Skin epidermis (tissue), 12 donors: Measurements from ENCODE around the gene NUDT3.

Source experiments
- H3K27ac ChIP-seq, 21 experiments: fragments of 200-600 bp; sonication (generic) in 11 of 21; one replicate each; pipeline ENCODE4 v1.5.0; 2020; ENCODE audit warnings: mild to moderate bottlenecking in 3 of 21, inconsistent platforms in 2 of 21, moderate library complexity in 2 of 21
- H3K4me3 ChIP-seq, 7 experiments: fragments of 200-600 bp; sonication (generic) in 2 of 7; one replicate each; pipeline ENCODE4 v1.5.0; 2020; ENCODE audit warnings: inconsistent platforms in 2 of 7, mild to moderate bottlenecking in 2 of 7, moderate library complexity in 1 of 7

The NUDT3 gene

GRCh38 chr6:34350934-34351217, 41.6 kb downstream of the NUDT3 start:
- Histone ChIP-seq H3K4me3 (no peak overlapping the region), H3K27ac (no peak overlapping the region)

DNA sequence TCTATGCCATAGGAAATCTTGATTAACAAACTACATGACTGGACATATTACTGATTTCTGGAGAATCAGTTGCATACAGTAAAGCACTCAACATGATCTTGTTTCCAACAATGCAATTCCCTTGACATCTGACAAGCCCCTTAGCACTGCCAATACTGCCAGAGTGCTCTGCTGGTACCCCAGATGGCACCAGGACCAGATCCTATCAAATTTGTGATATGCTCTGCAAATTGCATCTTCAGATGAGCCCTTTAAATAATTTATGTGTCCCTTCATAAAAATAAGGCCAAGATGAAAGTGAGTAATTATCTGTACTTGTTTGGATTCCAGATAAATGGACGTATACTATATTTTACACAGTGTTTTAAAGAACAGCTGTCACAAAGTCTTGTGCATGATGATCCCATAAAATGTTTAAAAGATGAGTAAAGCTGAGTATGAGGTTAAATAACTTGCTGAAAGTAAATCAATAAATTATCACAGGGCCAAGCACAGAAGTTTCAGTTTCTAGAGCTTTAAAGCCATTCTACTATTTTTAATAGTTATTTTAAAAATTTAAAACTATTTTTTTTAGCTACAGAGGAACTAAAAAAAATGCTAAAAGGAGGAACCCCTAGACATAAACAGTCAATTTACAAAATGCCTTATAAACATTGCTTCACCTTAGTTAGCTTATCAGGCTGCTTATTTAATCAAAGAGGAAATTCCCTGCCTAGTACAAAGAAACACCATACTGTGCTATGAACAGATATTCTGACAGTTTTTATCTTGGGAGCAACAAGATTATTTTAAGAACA, 42.1 kb downstream of the NUDT3 start:
- Histone ChIP-seq H3K4me3 (no peak overlapping the region), H3K27ac (no peak overlapping the region)

- Histone ChIP-seq H3K27ac (no peak overlapping the region), H3K4me3 (no peak overlapping the region)
These were observed 43.3 kb downstream of the NUDT3 start for GRCh38 chr6:34349211-34349610.

DNA sequence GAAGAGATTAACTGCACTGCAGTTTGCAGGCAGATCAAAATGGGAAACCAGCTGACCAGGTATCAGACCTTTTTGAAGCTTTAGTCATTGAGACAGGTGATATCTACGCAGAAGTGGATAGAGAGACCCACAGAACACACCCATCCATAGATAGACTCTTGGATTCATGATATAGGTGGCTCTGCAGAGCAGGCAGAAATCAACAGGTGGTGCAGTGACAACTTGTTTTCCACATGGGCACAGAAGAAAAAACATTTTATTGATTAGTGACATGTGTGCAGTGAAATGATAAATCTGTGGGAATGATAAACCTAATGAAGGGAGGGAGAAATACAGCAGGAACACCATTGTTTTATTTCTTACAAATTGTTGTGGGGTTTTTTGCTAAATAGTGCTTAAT, 45.2 kb downstream of the NUDT3 start:
- H3K27ac ChIP-seq = no peak overlapping the region
- no peak overlapping the region for H3K4me3 ChIP-seq

GRCh38 chr6:34346175-34347119, 46.0 kb downstream of the NUDT3 start:
- H3K4me3 ChIP-seq = no peak overlapping the region
- H3K27ac ChIP-seq = no peak overlapping the region

- no peak overlapping the region for H3K27ac ChIP-seq
- no peak overlapping the region for H3K4me3 ChIP-seq
These were observed 48.7 kb downstream of the NUDT3 start for GRCh38 chr6:34343806-34344205.

DNA sequence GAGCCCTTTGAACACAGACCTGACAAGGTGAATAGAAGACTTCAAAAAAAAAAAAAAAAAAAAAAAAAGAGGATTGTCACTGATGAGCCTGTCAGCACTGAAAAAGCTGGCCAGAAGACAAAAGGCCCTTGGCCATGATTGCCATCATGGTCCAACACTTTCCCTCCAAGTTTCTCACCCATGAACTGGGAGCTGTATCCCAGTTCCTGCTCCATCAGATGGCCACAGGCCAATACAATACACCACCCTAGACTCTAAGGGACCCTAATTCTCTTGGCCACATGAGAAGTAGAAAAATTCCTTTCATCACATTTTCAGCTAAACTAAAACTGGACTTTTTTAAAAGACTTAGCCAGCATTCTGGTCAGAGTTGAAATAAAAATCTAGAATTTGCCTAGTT, 50.2 kb downstream of the NUDT3 start:
- Histone ChIP-seq H3K27ac (no peak overlapping the region), H3K4me3 (no peak overlapping the region)

DNA sequence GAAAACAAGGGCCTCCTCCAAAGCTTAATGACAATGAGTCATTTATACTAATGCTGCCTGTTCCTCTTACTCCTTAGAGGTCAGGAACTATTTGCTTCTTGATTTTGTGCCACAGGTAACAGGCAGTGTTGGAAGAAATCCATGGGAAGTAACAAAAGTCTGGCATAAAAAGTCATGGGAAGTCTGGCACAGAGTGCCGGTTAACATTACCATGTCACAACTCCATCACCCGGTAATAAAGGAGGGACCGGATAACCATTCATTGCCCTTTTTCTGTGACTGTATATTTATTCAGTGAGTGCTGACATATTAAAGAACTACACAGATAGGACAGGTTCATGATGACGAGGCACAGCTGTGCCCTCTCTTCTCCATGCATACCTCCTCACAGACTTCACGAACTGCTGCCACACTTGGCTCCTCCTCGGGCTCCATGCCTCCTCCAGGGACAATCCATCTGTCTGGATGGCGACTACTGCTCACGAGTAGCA, 50.9 kb downstream of the NUDT3 start:
- peak overlapping the region in 1 of 21 experiments; percentile 49 for H3K27ac ChIP-seq
- no peak overlapping the region for H3K4me3 ChIP-seq

DNA sequence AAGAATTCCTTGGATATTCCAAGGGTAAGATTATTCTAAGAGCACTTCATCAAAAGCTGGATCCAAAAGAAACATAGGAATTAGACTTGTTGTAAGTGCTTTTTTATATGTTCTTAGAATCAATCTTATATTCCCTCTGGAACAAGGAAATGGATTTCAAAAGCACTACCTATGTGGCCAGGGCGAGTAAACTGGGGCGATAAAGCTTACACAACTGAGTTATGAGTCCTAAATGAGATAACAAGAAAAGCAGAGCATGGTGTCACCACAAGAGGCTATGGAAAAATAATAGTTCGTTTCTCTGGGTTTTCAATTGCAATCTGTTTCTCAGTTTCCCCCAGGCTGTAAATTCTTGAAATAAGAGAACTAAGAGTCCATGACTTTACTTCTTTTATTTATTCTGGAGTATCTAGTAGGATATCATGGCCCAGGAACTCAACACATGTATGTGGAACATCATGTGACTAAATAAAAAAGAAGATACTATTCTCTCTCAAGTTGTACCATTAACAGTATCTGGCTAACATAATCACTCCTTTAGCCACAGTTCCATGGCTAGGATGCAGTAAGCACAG, 51.5 kb downstream of the NUDT3 start:
- H3K4me3 ChIP-seq = no peak overlapping the region
- peak overlapping the region in 2 of 21 experiments; percentile 19 to 49 for H3K27ac ChIP-seq

GRCh38 chr6:34340394-34340793, 52.1 kb downstream of the NUDT3 start:
- Histone ChIP-seq H3K4me3 (no peak overlapping the region), H3K27ac (peak overlapping the region in 1 of 21 experiments; percentile 49)

GRCh38 chr6:34339971-34340370, 52.5 kb downstream of the NUDT3 start:
- H3K27ac ChIP-seq = no peak overlapping the region

DNA sequence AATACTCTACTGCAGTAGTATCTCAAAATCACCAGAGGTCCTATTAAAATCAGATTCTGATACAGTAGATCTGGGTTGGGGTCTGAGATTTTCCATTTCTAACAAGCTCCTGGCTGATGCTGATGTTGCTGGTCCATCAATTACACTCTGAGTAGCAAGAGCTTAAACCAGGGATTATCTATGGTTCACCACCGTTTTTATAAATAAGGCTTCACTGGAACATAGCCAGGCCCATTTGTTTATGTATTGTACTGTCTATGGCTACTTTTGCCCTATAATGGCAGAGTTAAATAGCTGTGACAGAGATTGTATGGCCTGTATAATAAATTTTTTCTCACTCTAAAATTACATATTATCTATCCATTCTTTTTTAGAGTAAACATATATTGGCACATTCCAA, 53.0 kb downstream of the NUDT3 start:
- Histone ChIP-seq H3K4me3 (no peak overlapping the region), H3K27ac (no peak overlapping the region)

More at GRCh38 chr6:34339971-34340370, 52.5 kb downstream of the NUDT3 start:
- no peak overlapping the region for H3K4me3 ChIP-seq

GRCh38 chr6:34338811-34339210, 53.7 kb downstream of the NUDT3 start:
- Histone ChIP-seq H3K4me3 (no peak overlapping the region), H3K27ac (peak overlapping the region in 2 of 21 experiments; percentile 5 to 41)

DNA sequence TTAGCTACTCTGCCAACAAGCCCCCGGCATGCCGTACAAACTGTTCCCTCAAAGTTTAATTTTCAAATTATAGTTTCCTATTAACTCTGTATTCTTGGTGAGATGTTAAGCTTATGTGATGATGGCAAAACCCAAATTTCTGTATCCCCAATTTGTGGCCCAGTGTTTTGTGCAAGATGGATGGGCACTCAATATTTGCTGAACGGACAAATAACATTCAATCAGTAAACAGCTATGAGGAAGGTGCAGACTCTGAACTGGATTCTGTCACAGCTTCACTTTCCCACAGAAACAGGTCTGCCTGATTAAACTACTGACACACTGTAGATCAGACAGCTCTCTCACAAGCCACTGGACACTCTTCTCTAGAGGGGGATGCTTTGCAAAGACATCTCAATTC, 54.1 kb downstream of the NUDT3 start:
- Histone ChIP-seq H3K27ac (peak overlapping the region in 2 of 21 experiments; percentile 11 to 41), H3K4me3 (no peak overlapping the region)

- Histone ChIP-seq H3K4me3 (no peak overlapping the region), H3K27ac (no peak overlapping the region)
These were observed 57.6 kb downstream of the NUDT3 start for GRCh38 chr6:34334796-34335416.

DNA sequence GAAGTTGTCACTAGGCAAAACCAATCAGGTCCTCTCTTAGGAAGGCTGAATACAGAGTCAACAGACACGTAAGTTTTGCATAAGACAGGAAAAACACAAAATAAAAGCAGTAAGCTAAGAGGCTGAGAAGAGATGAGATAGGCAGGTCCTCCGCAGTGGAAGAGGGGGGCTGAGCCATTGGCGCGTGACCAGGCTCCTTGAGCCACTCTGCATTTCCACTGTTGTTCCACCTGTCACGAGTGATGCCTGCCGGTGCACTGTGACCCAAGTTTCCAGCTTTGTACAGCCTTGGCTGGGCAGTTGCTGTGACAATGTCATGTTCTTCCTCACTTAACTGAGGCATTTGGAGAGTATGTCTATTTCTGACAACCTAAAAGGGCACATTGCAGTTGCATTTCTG, 58.6 kb downstream of the NUDT3 start:
- Histone ChIP-seq H3K27ac (no peak overlapping the region), H3K4me3 (no peak overlapping the region)

GRCh38 chr6:34332251-34333198, 59.9 kb downstream of the NUDT3 start:
- Histone ChIP-seq H3K27ac (no peak overlapping the region), H3K4me3 (no peak overlapping the region)

DNA sequence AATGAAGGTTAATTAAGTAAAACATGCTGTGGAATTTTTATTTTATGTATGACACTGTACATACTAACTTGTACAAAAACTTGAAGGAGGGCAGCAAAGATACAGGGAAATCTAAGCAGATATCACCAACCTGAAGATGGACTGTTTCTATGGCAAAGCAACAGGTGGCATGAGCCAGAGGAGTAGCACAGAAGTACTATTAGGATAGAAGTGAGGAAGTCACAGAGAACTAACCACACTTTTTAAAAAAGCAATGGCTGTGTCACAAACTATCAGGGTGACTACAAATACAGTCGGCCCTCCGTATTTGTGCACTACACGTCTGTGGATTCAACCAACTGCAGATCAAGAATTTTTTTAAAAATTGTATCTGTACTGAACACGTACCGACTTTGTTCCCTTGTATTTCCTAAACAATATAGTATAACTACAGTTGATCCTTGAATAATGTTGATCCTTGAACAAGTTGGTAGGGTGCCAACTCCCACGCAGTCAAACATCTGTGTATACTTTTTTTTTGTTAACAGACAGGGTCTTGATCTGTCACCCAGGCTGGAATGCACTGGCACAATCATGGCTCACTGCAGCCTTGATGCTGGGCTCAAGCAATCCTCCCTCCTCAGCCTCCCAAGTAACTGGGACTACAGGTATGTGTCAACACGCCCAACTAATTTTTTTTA, 61.0 kb downstream of the NUDT3 start:
- no peak overlapping the region for H3K27ac ChIP-seq
- H3K4me3 ChIP-seq = no peak overlapping the region
